ENCODE results near the gene PARP2.
"Not testable (repeated sequence)": the region's sequence is repeated elsewhere in the genome, so short reads cannot be mapped to it uniquely, and the experiment has no call there.

Gene PARP2

GRCh38 chr14:20346713-20347112 is 3.3 kb downstream of the PARP2 start:
- DNase-seq, result no peak

GRCh38 chr14:20347747-20348146 is 4.3 kb downstream of the PARP2 start:
- DNase-seq, result no peak

DNA sequence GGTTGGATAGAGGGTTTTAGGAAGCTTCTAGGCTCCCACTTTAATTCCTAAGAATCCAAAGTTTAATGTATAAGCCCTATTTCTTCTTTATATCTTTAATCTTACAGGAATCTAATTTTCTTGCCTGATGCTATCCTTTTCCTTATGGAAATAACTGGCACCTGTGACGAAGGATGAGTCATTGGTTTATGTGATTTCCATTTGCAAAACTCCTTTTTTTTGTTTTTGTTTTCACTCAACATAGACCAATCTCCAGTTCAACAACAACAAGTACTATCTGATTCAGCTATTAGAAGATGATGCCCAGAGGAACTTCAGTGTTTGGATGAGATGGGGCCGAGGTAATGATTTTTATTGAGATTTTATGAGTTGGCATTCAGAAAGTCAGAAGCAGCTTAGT is 6.8 kb downstream of the PARP2 start:
- no peak for DNase-seq

GRCh38 chr14:20350860-20351259 is 7.4 kb downstream of the PARP2 start:
- DNase-seq, result no peak

DNA sequence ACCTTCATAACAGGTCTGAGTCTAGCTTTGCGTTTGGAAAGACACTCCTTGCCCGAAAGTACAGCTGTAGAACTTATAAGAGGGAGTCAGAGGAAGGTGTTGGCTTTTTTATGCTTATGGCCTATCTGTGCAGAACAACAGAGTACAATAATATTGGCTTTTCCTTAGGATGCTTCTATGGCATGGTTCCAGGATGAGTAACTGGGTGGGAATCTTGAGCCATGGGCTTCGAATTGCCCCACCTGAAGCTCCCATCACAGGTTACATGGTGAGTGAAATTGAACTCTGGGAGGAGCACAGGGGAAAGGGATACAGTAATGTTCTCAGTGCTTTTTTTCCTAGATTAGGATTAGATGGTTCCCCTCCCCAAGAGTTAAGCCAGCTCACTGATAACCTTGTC is 13.0 kb downstream of the PARP2 start:
- DNase-seq, result no peak

DNA sequence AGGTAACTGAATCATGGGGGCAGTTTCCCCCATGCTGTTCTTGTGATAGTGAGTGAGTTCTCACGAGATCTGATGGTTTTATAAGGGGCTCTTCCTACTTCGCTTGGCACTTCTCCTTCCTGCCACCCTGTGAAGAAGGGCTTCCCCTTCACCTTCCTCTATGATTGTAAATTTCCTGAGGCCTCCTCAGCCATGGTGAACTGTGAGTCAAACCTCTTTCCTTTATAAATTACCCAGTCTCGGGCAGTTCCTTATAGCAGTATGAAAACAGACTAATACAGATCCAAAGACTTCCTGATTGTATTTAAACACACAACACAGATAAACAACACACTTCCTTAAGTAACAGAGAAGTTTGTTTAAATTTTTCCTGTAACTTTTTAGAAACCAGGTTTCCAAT is 15.0 kb downstream of the PARP2 start:
- DNase-seq, result not testable (repeated sequence)

- DNase-seq, result no peak
Measured at GRCh38 chr14:20365928-20366327, 22.5 kb downstream of the PARP2 start.

GRCh38 chr14:20372796-20373195 is 29.4 kb downstream of the PARP2 start:
- no peak for DNase-seq

DNA sequence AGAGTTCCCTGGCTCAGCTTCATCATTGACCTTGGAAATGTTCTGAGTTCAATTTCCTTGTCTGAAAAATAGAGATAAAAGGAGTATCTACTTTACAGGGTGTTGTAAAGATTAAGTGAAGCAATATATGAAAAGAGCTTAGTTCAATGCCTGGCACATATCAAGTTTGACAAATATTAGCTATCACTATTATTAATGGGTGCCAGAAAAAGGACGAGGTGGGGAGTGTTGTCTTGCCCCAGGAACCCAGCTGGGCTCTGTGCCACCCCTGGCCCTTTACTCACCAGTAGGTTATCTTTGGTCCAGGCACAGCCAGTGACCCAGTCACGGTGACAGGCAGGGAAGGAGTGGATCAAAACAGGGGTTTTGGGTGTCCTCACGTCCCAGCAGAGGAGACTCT is 32.0 kb downstream of the PARP2 start:
- no peak for DNase-seq

GRCh38 chr14:20376071-20376588 is 32.7 kb downstream of the PARP2 start:
- DNase-seq, result no peak

- DNase-seq, result no peak
Measured at GRCh38 chr14:20377171-20377570, 33.7 kb downstream of the PARP2 start.

- no peak for DNase-seq
Measured at GRCh38 chr14:20379743-20380142, 36.3 kb downstream of the PARP2 start.

DNA sequence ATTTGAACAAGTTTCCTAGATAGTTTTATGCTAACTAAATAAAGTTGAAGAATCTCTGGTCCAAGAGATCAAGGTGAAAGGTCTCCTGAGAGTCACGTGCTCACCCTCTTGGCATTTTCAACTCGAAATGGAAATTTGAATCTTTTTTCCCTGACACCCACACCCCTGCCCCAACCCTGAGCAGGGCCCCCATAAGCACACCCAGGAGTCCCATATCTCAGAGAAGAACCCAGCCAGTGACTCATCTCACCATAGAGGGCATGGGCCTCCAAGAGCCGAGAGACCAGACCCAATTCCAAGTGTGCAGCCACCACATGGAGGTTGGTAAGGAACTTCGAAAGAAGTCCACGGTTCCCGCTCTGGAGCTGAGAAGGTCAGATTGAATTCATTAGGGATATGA is 37.2 kb downstream of the PARP2 start:
- DNase-seq, result no peak

GRCh38 chr14:20381341-20381740 is 37.9 kb downstream of the PARP2 start:
- no peak for DNase-seq

- no peak for DNase-seq
Measured at GRCh38 chr14:20382526-20382925, 39.1 kb downstream of the PARP2 start.

GRCh38 chr14:20383032-20383431 is 39.6 kb downstream of the PARP2 start:
- no peak for DNase-seq

- no peak for DNase-seq
Measured at GRCh38 chr14:20383636-20384035, 40.2 kb downstream of the PARP2 start.

- DNase-seq, result no peak
Measured at GRCh38 chr14:20384321-20384720, 40.9 kb downstream of the PARP2 start.

GRCh38 chr14:20384886-20385285 is 41.5 kb downstream of the PARP2 start:
- DNase-seq, result no peak

GRCh38 chr14:20386276-20386855 is 42.9 kb downstream of the PARP2 start:
- DNase-seq, result no peak

DNA sequence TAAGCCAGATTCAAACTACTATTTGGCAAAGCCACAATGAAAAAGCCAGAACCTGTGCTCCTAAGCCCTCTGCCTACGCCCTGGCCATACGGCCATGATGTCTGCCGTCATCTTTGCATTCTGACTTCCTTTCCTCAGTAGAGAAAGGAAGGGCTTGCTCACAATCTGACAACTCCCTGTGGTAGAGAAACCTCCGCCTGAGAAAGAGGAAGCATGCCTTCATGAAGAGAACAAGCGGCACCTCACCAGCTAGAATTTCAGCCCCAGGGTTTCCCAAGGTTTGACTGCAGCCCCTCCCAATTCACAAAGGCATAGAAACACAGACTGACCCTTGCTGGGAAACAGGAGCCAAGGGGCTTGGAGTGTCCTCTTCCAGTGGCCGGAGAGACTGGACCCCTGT is 44.1 kb downstream of the PARP2 start:
- no peak for DNase-seq

- DNase-seq, result no peak
Measured at GRCh38 chr14:20388159-20388558, 44.7 kb downstream of the PARP2 start.

GRCh38 chr14:20391505-20391904 is 48.1 kb downstream of the PARP2 start:
- DNase-seq, result no peak

- DNase-seq, result no peak
Measured at GRCh38 chr14:20397511-20397910, 54.1 kb downstream of the PARP2 start.

- DNase-seq, result no peak
Measured at GRCh38 chr14:20400589-20400964, 57.1 kb downstream of the PARP2 start.

Data from kidney glomerular epithelial cell (primary cell).